MM.1S (cell line): ENCODE data around the gene SYNCRIP.

Experiments
- DNase-seq: peaks from one replicate; pipeline ENCODE4 v3.0.0-alpha.2; 2015
- H2AFZ ChIP-seq: fragments of 300-600 bp; sonication (generic); 2 replicates; pipeline ENCODE4 v1.6.0; 2016; ENCODE audit warnings: antibody characterized with exemption, low read length
- H3F3A ChIP-seq: fragments of 300-600 bp; sonication (generic); 2 replicates; pipeline ENCODE4 v1.6.1; 2016; ENCODE audit warnings: mild to moderate bottlenecking, antibody characterized with exemption, low read length, moderate library complexity, mixed read lengths; ENCODE audit not compliant: insufficient read depth
- H3K27ac ChIP-seq: fragments of 300-600 bp; sonication (generic); 2 replicates; pipeline ENCODE4 v1.5.1; 2016; ENCODE audit warnings: mild to moderate bottlenecking, low read length
- H3K27me3 ChIP-seq: fragments of 300-600 bp; sonication (generic); replicated peaks from 2 replicates; pipeline ENCODE4 v1.6.0; 2016; ENCODE audit warnings: low read length; ENCODE audit not compliant: insufficient read depth
- H3K36me3 ChIP-seq: fragments of 300-600 bp; sonication (generic); replicated peaks from 2 replicates; pipeline ENCODE4 v1.6.1; 2016; ENCODE audit warnings: mild to moderate bottlenecking, low read length, mixed read lengths; ENCODE audit not compliant: insufficient read depth
- H3K4me1 ChIP-seq: fragments of 300-600 bp; sonication (generic); 2 replicates; pipeline ENCODE4 v1.6.1; 2016; ENCODE audit warnings: low read length, mixed read lengths
- H3K4me2 ChIP-seq: fragments of 300-600 bp; sonication (generic); 2 replicates; pipeline ENCODE4 v1.6.0; 2016; ENCODE audit warnings: low read depth, low read length
- H3K4me3 ChIP-seq: fragments of 300-600 bp; sonication (generic); 2 replicates; pipeline ENCODE4 v1.5.1; 2016; ENCODE audit warnings: low read length, mixed read lengths
- H3K79me2 ChIP-seq: fragments of 300-600 bp; sonication (generic); 2 replicates; pipeline ENCODE4 v1.6.1; 2016; ENCODE audit warnings: mixed run types, low read length, mixed read lengths
- H3K9ac ChIP-seq: fragments of 300-600 bp; sonication (generic); 2 replicates; pipeline ENCODE4 v1.6.1; 2016; ENCODE audit warnings: low read length, mixed read lengths
- H3K9me2 ChIP-seq: fragments of 300-600 bp; sonication (generic); replicated peaks from 2 replicates; pipeline ENCODE4 v1.6.1; 2016; ENCODE audit warnings: mild to moderate bottlenecking, low read length, mixed read lengths; ENCODE audit not compliant: insufficient read depth
- H3K9me3 ChIP-seq: fragments of 300-600 bp; sonication (generic); replicated peaks from 2 replicates; pipeline ENCODE4 v1.6.1; 2016; ENCODE audit warnings: mild to moderate bottlenecking, low read length, mixed read lengths; ENCODE audit not compliant: insufficient read depth
- H4K20me1 ChIP-seq: fragments of 300-600 bp; sonication (generic); 2 replicates; pipeline ENCODE4 v1.6.1; 2016; ENCODE audit warnings: mild to moderate bottlenecking, low read length, moderate library complexity, mixed read lengths; ENCODE audit not compliant: insufficient read depth
- EZH2 ChIP-seq: fragments of 300-600 bp; sonication (generic); optimal IDR thresholded peaks from 2 replicates; pipeline ENCODE3; 2017; ENCODE audit warnings: low read depth, mild to moderate bottlenecking, antibody characterized with exemption, low read length, mixed read lengths
- EZH2phosphoT487 ChIP-seq: fragments of 300-600 bp; sonication (generic); IDR thresholded peaks from 2 replicates; pipeline ENCODE4 v1.6.1; 2018; ENCODE audit warnings: antibody characterized with exemption, low read length
- TF ChIP-seq, protein P1 (sequence below): fragments of 300-600 bp; sonication (generic); IDR thresholded peaks from 2 replicates; pipeline ENCODE4 v1.5.1; 2016; ENCODE audit warnings: antibody characterized with exemption, low read length, mixed read lengths

Gene SYNCRIP

DNA sequence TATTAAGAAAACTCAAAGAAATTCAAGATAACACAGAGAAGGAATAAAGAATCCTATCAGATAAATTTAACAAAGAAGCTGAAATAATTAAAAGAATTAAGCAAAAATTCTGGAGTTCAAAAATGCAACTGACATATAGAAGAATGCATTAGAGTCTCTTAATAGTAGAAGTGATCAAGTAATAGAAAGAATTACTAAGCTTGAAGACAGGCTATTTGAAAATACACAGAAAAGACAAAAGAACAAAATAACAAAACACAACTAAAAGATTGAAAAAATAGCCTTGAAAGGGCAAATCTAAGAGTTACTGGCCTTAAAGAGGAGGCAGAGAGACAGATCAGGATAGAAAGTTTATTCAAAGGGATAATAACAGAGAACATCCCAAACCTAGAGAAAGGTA, 61.1 kb downstream of the SYNCRIP start:
- H2AFZ ChIP-seq, result no peak overlapping the region
- TF ChIP-seq EZH2 (no peak), EZH2phosphoT487 (no peak)
- TF ChIP-seq, protein P1, sequence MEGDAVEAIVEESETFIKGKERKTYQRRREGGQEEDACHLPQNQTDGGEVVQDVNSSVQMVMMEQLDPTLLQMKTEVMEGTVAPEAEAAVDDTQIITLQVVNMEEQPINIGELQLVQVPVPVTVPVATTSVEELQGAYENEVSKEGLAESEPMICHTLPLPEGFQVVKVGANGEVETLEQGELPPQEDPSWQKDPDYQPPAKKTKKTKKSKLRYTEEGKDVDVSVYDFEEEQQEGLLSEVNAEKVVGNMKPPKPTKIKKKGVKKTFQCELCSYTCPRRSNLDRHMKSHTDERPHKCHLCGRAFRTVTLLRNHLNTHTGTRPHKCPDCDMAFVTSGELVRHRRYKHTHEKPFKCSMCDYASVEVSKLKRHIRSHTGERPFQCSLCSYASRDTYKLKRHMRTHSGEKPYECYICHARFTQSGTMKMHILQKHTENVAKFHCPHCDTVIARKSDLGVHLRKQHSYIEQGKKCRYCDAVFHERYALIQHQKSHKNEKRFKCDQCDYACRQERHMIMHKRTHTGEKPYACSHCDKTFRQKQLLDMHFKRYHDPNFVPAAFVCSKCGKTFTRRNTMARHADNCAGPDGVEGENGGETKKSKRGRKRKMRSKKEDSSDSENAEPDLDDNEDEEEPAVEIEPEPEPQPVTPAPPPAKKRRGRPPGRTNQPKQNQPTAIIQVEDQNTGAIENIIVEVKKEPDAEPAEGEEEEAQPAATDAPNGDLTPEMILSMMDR, result no peak
- no peaks in the 10 kb centered on the region for H3K27me3 ChIP-seq
- H3K9me3 ChIP-seq, result no peaks in the 10 kb centered on the region
- no peak overlapping the region for H3K27ac ChIP-seq
- no peaks in the 10 kb centered on the region for H3K36me3 ChIP-seq
- H3K9ac ChIP-seq, result no peak overlapping the region
- no peaks in the 10 kb centered on the region for H3F3A ChIP-seq
- H3K9me2 ChIP-seq, result no peaks in the 10 kb centered on the region
- no peak for DNase-seq
- H3K4me3 ChIP-seq, result no peak overlapping the region
- H3K79me2 ChIP-seq, result peaks cover 51% of the 10 kb centered on the region
- no peak overlapping the region for H3K4me2 ChIP-seq
- H3K4me1 ChIP-seq, result no peaks in the 10 kb centered on the region
- H4K20me1 ChIP-seq, result no peaks in the 10 kb centered on the region

DNA sequence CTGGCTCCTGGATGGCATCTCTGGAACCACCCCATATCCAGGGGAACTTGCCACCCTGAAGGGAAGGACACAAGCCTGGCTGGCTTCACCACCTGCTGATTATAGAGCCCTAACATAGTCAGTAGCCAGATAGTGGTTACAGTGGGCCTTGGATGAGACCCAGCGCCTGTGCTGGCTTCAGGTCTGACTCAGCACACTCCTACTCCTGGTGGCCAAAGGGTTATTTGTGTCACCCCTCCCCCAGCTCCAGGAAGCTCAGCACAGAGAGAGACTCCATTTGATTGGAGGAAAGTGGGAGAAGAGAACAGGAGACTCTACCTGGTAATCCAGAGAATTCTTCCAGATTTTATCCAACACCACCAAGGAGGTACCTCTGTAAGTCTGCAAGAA, 61.8 kb downstream of the SYNCRIP start:
- no peak for DNase-seq
- Histone ChIP-seq H3K9ac (no peak overlapping the region), H3K36me3 (no peaks in the 10 kb centered on the region), H3K79me2 (peaks cover 56% of the 10 kb centered on the region), H3K4me3 (no peak overlapping the region), H3K27ac (no peak overlapping the region), H3K4me2 (no peak overlapping the region), H4K20me1 (no peaks in the 10 kb centered on the region), H3K4me1 (no peaks in the 10 kb centered on the region), H3F3A (no peaks in the 10 kb centered on the region), H2AFZ (no peak overlapping the region), H3K9me2 (no peaks in the 10 kb centered on the region), H3K9me3 (no peaks in the 10 kb centered on the region), H3K27me3 (no peaks in the 10 kb centered on the region)
- no peak for TF ChIP-seq EZH2
- TF ChIP-seq EZH2phosphoT487, result no peak

DNA sequence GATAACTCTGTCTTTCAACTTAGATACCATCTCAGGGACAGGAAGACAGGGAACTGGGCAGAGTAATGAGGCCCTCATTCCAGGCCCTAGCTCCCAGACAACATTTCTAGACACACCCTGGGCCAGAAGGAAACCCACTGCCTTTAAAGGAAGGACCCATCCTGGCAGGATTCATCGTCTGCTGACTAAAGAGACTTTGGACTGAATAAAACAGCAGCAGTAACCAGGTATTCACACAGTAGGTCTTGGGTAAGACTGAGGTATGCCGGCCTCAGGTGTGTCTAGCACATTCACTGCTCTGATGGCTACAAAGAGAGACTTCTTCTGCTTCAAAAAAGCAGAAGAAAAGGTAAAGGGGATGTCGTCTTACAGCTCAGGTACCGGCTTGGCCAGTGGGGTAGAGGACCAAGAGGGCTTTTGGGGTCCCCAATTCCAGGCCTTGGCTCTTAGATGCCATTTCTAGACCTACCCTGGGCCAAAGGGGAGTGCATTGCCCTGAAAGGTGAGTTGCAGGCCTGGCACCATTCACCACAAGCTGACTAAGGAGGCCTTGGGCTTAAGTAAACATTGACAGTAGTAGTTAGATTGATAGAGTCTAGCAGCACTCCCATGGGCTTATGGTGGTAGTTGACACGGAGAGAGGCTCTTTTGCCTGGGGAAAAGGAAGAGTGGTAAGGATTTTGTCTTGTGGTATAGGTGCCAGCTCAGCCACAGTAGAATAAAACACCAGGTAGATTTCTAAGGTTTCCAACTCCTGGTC, 62.4 kb downstream of the SYNCRIP start:
- no peak overlapping the region for H2AFZ ChIP-seq
- no peaks in the 10 kb centered on the region for H3K27me3 ChIP-seq
- no peak overlapping the region for H3K9ac ChIP-seq
- H4K20me1 ChIP-seq, result no peaks in the 10 kb centered on the region
- no peaks in the 10 kb centered on the region for H3K9me3 ChIP-seq
- no peaks in the 10 kb centered on the region for H3F3A ChIP-seq
- H3K27ac ChIP-seq, result no peak overlapping the region
- H3K4me1 ChIP-seq, result no peaks in the 10 kb centered on the region
- no peak for DNase-seq
- H3K4me3 ChIP-seq, result no peak overlapping the region
- H3K9me2 ChIP-seq, result no peaks in the 10 kb centered on the region
- H3K79me2 ChIP-seq, result peaks cover 51% of the 10 kb centered on the region
- H3K36me3 ChIP-seq, result no peaks in the 10 kb centered on the region
- no peak overlapping the region for H3K4me2 ChIP-seq
- TF ChIP-seq, protein P1, result no peak

DNA sequence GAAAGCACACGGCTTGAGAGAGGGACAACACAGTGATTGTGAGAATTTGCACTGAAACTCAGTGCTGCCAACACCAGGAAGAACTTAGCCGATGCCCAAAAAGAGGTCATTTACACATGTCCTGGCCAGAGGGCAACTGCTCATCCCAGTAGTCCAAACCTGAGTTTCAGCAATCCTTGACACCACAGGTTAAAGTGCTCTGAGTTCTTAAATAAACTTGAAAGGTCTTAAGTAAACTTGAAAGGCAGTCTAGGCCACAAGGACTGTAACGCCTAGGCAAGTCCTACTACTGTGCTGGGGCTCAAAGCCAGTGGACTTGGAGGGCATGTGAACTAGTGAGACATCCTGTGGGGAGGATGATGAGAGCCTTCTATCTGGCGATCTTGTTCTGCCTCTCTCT, 63.1 kb downstream of the SYNCRIP start:
- Histone ChIP-seq H3K27ac (no peak overlapping the region), H3K9me3 (no peaks in the 10 kb centered on the region), H3K36me3 (no peaks in the 10 kb centered on the region), H3K79me2 (peaks cover 52% of the 10 kb centered on the region), H3F3A (no peaks in the 10 kb centered on the region), H3K4me2 (no peak overlapping the region), H3K27me3 (no peaks in the 10 kb centered on the region), H2AFZ (no peak overlapping the region), H4K20me1 (no peaks in the 10 kb centered on the region), H3K4me3 (no peak overlapping the region), H3K4me1 (no peaks in the 10 kb centered on the region), H3K9me2 (no peaks in the 10 kb centered on the region), H3K9ac (no peak overlapping the region)
- TF ChIP-seq, protein P1, result no peak
- TF ChIP-seq EZH2phosphoT487, result no peak
- DNase-seq, result no peak
